ENCODE measurements around the gene AZU1.

- TF ChIP-seq CTCF (IDR thresholded peaks at IDR 0.05; ENCODE audit: borderline replicate concordance, extremely low read depth, low read length, poor library complexity, severe bottlenecking) (no peak), EZH2 (IDR thresholded peaks at IDR 0.05; ENCODE audit: borderline replicate concordance, low read depth, low read length, severe bottlenecking) (no peak)
These were observed 47.7 kb downstream of the AZU1 start for GRCh38 chr19:875265-875879.

Measured in DND-41 (cell line).